Measurements from ENCODE around the gene DCLK1.

DNA sequence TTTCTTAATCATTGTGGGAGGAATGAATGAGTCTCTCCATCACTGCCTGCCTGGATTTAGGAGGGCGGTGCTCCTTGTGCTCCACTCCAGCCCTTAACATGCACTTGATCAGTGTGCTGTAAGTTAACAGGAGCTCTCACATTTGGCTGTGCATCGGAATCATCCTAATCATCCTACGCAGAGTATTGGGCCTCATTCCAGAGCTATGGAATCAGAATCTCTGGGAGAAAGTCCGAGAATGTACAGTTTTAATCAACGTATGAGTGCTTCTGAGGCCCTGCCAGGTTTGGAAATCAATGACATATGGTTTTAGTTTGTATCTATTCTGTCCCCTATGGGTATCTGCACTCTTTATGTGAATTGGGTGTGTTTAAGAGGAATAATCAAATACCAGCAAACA lies 34.9 kb upstream of the DCLK1 start:
- TF ChIP-seq, protein P1, sequence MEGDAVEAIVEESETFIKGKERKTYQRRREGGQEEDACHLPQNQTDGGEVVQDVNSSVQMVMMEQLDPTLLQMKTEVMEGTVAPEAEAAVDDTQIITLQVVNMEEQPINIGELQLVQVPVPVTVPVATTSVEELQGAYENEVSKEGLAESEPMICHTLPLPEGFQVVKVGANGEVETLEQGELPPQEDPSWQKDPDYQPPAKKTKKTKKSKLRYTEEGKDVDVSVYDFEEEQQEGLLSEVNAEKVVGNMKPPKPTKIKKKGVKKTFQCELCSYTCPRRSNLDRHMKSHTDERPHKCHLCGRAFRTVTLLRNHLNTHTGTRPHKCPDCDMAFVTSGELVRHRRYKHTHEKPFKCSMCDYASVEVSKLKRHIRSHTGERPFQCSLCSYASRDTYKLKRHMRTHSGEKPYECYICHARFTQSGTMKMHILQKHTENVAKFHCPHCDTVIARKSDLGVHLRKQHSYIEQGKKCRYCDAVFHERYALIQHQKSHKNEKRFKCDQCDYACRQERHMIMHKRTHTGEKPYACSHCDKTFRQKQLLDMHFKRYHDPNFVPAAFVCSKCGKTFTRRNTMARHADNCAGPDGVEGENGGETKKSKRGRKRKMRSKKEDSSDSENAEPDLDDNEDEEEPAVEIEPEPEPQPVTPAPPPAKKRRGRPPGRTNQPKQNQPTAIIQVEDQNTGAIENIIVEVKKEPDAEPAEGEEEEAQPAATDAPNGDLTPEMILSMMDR (IDR thresholded peaks at IDR 0.05), result no peak
- no peak for TF ChIP-seq EZH2 (IDR thresholded peaks at IDR 0.05)
